Measurements from ENCODE around the gene NRXN3. TPM values are rescaled to one million over a fixed set of nuclear protein-coding genes. Genes with fewer than 3 reads are reported as not detected.

Gene NRXN3
- total RNA-seq, 4 donors from 2014 or later, result 0.56 to 1.6 (median 1.1) TPM

- H3K36me3 ChIP-seq, result no peaks in the 10 kb centered on the region
- H3K27me3 ChIP-seq, result no peaks in the 10 kb centered on the region
- no peaks in the 10 kb centered on the region for H3K4me1 ChIP-seq
- no peak overlapping the region for H3K4me3 ChIP-seq (replicated peaks in 1 of 3)
- H3K27ac ChIP-seq, result no peak overlapping the region
- 89 to 92% methylated on average over 2 of the region's 2 CpGs for WGBS, 2 donors
- no peaks in the 10 kb centered on the region for H3K9me3 ChIP-seq
- intact Hi-C loops (cut with DNase I), result no loop called here
- no peak for DNase-seq
- TF ChIP-seq POLR2A (IDR thresholded peaks at IDR 0.05) (no peak), CTCF (IDR thresholded peaks at IDR 0.05) (no peak)
These were observed 1656.2 kb downstream of the NRXN3 start for GRCh38 chr14:79826362-79826761.

- H3K4me3 ChIP-seq (replicated peaks in 1 of 3), result no peak overlapping the region
- WGBS, 2 donors, result 89 to 92% methylated on average over 3 of the region's 3 CpGs
- H3K4me1 ChIP-seq, result no peaks in the 10 kb centered on the region
- TF ChIP-seq POLR2A (IDR thresholded peaks at IDR 0.05), result no peak
- TF ChIP-seq CTCF (IDR thresholded peaks at IDR 0.05), result no peak
- H3K27me3 ChIP-seq, result no peaks in the 10 kb centered on the region
- H3K9me3 ChIP-seq, result no peaks in the 10 kb centered on the region
- DNase-seq, result no peak
- intact Hi-C loops (cut with DNase I), result no loop called here
- no peak overlapping the region for H3K27ac ChIP-seq
- H3K36me3 ChIP-seq, result no peaks in the 10 kb centered on the region
These were observed 1659.4 kb downstream of the NRXN3 start for GRCh38 chr14:79829405-79830166.

DNA sequence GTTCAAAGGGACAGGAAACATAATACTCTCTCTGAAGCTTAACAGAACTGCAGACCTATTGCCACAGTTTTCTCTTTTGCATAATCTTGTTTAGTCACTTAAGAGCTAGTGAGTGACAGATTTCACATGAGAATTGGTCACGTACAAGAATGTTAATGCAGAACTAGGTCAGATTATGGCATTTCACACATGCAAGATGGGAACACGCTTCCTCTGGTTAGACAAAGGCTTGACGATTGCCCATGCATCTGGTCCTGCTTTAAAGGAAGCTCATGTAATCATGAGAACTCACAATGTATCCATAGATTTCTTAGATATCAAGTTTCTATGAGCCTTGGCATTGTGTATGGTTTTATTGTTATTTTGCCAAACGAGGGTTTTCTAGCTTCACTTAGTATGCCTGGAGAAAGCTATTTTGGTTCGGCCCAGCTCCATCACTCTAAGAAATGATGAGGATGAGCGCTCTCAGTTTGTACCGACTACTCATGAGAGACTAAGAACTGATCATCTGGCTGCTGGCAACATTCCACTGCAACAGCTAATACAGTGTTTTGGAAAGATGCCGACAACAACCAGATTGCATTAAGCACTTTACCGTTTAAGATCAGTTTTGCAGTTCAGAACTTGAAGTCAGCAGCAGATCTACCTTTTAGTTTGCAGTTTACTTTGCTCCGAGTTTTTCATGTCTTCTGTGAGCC, 1661.2 kb downstream of the NRXN3 start:
- 76 to 82% methylated on average over 10 of the region's 10 CpGs for WGBS, 2 donors
- no peaks in the 10 kb centered on the region for H3K27me3 ChIP-seq
- H3K4me3 ChIP-seq (replicated peaks in 1 of 3), result no peak overlapping the region
- H3K27ac ChIP-seq, result no peak overlapping the region
- intact Hi-C loops (cut with DNase I), result no loop called here
- TF ChIP-seq POLR2A (IDR thresholded peaks at IDR 0.05) (no peak), CTCF (IDR thresholded peaks at IDR 0.05) (no peak)
- H3K4me1 ChIP-seq, result no peaks in the 10 kb centered on the region
- H3K36me3 ChIP-seq, result no peaks in the 10 kb centered on the region
- DNase-seq, result no peak
- no peaks in the 10 kb centered on the region for H3K9me3 ChIP-seq

- DNase-seq, result no peak
- Histone ChIP-seq H3K27ac (no peak overlapping the region), H3K4me1 (no peaks in the 10 kb centered on the region), H3K27me3 (no peaks in the 10 kb centered on the region), H3K9me3 (no peaks in the 10 kb centered on the region), H3K4me3 (replicated peaks in 1 of 3) (no peak overlapping the region), H3K36me3 (no peaks in the 10 kb centered on the region)
- intact Hi-C loops (cut with DNase I), result no loop called here
- no peak for TF ChIP-seq CTCF (IDR thresholded peaks at IDR 0.05)
- no peak for TF ChIP-seq POLR2A (IDR thresholded peaks at IDR 0.05)
- WGBS, 2 donors, result 36 to 37% methylated on average over 3 of the region's 3 CpGs
These were observed 1663.6 kb downstream of the NRXN3 start for GRCh38 chr14:79833781-79834180.

DNA sequence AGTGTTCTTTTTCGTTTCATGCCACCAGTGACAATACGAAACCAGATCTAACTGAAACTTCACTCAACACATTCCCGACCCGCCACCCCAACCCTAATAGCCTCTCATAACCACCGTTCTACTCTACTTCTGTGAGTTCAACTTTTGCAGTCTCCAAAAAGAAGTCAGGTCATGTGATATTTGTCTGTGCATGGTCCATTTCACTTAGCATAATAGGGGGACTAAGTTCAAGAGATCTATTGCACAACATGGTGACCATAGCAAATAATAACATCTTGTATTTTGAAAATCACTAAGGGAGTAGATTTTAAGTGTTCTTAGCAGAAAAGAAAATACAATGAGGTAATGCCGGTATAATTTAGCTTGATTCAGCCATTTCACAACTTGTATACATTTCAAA, 1664.7 kb downstream of the NRXN3 start:
- H3K4me3 ChIP-seq (replicated peaks in 1 of 3), result no peak overlapping the region
- TF ChIP-seq CTCF (IDR thresholded peaks at IDR 0.05), result no peak
- no peak for TF ChIP-seq POLR2A (IDR thresholded peaks at IDR 0.05)
- no peak overlapping the region for H3K27ac ChIP-seq
- H3K9me3 ChIP-seq, result no peaks in the 10 kb centered on the region
- H3K4me1 ChIP-seq, result no peaks in the 10 kb centered on the region
- 74 to 86% methylated on average over 6 of the region's 6 CpGs for WGBS, 2 donors
- no peaks in the 10 kb centered on the region for H3K36me3 ChIP-seq
- no peaks in the 10 kb centered on the region for H3K27me3 ChIP-seq
- intact Hi-C loops (cut with DNase I), result no loop called here
- DNase-seq, result no peak
